ENCODE data around the gene ATG4C. TPM values are rescaled to one million over a fixed set of nuclear protein-coding genes. Genes with fewer than 3 reads are reported as not detected.

ATG4C gene
- total and polyA plus RNA-seq, 10 of the 15 experiments (the other 5 are each of a cell fraction or from before 2014, with no cell fraction given): 8.1 to 30.9 (median 18.9) TPM

- ChIA-PET RAD21 (ENCODE audit: unreplicated experiment) (no interaction called here), POLR2A (interaction anchor here (0.6 to 0.9 kb wide), 2 partner anchors 20 to 67 kb away, joined by 3 to 5 read pairs; no protein-coding TSS in a partner anchor), SMC1A (ENCODE audit: uncharacterized antibody, unreplicated experiment) (interaction anchor here (1.7 kb wide), 1 partner anchor 67 kb away, joined by 4 read pairs; no protein-coding TSS in a partner anchor), CTCF (interaction anchor here (0.9 to 2.6 kb wide), 3 partner anchors 11 to 63 kb away, joined by 3 to 18 read pairs (median 8); no protein-coding TSS in a partner anchor)
- TF ChIP-seq ZNF274 (IDR thresholded peaks at IDR 0.05; ENCODE audit: insufficient read depth, insufficient read length) (no peak), HDAC6 (IDR thresholded peaks at IDR 0.05; ENCODE audit: unreplicated experiment) (no peak), IRF3 (IDR thresholded peaks at IDR 0.05) (no peak), ATF3 (IDR thresholded peaks at IDR 0.05; ENCODE audit: borderline replicate concordance, extremely low read depth, low read depth, low read length) (no peak), ZNF24 (IDR thresholded peaks at IDR 0.05) (no peak), SIN3A (IDR thresholded peaks at IDR 0.05; ENCODE audit: low read depth, low read length) (no peak), EGR1 (IDR thresholded peaks at IDR 0.05; ENCODE audit: borderline replicate concordance in 1 of 2, low read depth in 2 of 2, low read length in 2 of 2) (no peak), BCL3 (IDR thresholded peaks at IDR 0.05; ENCODE audit: borderline replicate concordance, insufficient read depth, low read depth, low read length, poor library complexity, severe bottlenecking) (no peak), CHD1 (IDR thresholded peaks at IDR 0.05; ENCODE audit: low read depth, low read length) (no peak)
- no peaks in the 10 kb centered on the region for H4K20me1 ChIP-seq (ENCODE audit: control insufficient read depth, insufficient read depth)
- no peaks in the 10 kb centered on the region for H3K4me1 ChIP-seq (ENCODE audit: control insufficient read depth, insufficient read depth, low read length)
- no peaks in the 10 kb centered on the region for H3K79me2 ChIP-seq (ENCODE audit: control insufficient read depth, insufficient read depth, low read length)
- no peaks in the 10 kb centered on the region for H3K36me3 ChIP-seq (ENCODE audit: control insufficient read depth in 2 of 2, insufficient read depth in 2 of 2, low read length in 1 of 2)
- no peaks in the 10 kb centered on the region for H3K9me3 ChIP-seq (replicated peaks; ENCODE audit: control insufficient read depth, insufficient read depth, low read length)
- WGBS (ENCODE audit: insufficient coverage, insufficient replicate concordance, low lambda C conversion rate, missing lambda C conversion rate): 56% methylated on average over 6 of the region's 6 CpGs
- intact Hi-C loops (cut with micrococcal nuclease; ENCODE audit: unreplicated experiment): no loop called here
- H3K4me2 ChIP-seq (ENCODE audit: control insufficient read depth, insufficient read depth): no peak overlapping the region
- ATAC-seq: no peak
- no TSS peak for BruUV-seq (replicated peaks)
- no peak overlapping the region for H2AFZ ChIP-seq (ENCODE audit: control insufficient read depth, low read depth, low read length)
- H3K27ac ChIP-seq (ENCODE audit: control insufficient read depth, insufficient read depth): no peak overlapping the region
- H3K4me3 ChIP-seq: no peak overlapping the region
- in situ Hi-C loops (cut with MboI): no loop called here
- no peak for FAIRE-seq
- H3K9ac ChIP-seq (ENCODE audit: control insufficient read depth, insufficient read depth, low read length): no peak overlapping the region
- no peak for DNase-seq (ENCODE audit: low read depth, low spot score)
- H3K27me3 ChIP-seq (replicated peaks in 1 of 2; ENCODE audit: control insufficient read depth in 2 of 2, insufficient read depth in 2 of 2, low read length in 1 of 2): no peaks in the 10 kb centered on the region
These were observed 121.4 kb downstream of the ATG4C start for GRCh38 chr1:62905309-62905708.
